Activated CD8-positive, alpha-beta memory T cell treated with anti-CD3 and anti-CD28 coated beads for 1 hour (primary cell): ENCODE results near the gene CYP2F1.
"Not testable (repeated sequence)": the region's sequence is repeated elsewhere in the genome, so short reads cannot be mapped to it uniquely, and the experiment has no call there.

Experiments
- DNase-seq, 2 donors: peaks; one replicate each; pipeline ENCODE4 v3.0.0-alpha.2; 2020; ENCODE audit warnings: low read depth in 1 of 2; ENCODE audit errors: extremely low read depth in 1 of 2

Gene CYP2F1, protein sequence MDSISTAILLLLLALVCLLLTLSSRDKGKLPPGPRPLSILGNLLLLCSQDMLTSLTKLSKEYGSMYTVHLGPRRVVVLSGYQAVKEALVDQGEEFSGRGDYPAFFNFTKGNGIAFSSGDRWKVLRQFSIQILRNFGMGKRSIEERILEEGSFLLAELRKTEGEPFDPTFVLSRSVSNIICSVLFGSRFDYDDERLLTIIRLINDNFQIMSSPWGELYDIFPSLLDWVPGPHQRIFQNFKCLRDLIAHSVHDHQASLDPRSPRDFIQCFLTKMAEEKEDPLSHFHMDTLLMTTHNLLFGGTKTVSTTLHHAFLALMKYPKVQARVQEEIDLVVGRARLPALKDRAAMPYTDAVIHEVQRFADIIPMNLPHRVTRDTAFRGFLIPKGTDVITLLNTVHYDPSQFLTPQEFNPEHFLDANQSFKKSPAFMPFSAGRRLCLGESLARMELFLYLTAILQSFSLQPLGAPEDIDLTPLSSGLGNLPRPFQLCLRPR

DNA sequence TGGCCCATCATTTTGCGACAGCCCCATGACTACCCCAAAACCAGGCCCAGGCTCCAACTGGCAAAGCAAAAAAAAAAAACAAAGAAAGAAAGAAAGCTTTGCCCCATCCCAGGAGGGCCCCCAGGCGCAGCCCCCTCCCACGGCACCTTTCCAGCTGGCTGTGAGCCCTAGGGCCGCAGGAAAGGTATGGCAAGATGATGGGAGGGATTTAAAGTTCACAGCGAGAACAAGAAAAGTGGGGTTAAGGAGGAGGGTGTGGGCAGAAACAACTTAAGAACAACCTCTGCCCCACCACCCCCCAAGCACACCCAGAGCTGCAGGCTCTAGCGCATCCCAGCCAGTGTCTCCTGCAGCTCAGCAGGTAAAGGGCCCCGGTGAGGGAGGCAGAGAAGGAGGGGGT lies at the start of gene CYP2F1:
TSS of gene CYP2F1 (plus strand) at position 301 of the 400 bp plus-strand sequence. CDS start 1,757 bp downstream, outside the sequence.
- DNase-seq, result no peak

DNA sequence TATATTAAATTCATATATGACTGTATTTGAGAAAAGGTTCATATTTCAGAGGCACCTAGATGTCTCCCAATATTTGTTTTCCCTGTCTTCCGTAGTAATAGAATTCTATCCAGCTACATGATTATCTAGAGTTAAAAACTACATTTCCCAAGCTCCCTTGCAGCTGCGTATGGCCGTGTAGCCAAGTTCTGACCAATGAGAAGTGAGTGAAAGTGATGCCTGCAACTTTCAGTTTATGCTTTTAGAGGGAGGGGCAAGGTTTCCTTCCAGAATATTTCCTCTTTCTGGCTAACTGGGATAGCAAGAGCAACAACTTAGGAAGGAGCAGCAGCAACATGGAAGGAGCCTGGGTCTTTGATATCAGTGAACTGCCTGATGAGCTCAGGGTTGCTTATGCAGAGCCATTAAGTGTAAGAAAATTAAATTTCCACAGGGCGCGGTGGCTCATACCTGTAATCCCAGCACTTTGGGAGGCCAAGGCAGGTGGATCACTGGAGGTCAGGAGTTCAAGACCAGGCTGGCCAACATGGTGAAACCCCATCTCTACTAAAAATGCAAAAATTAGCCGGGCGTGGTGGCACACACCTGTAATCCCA lies 49.2 kb upstream of the CYP2F1 start:
- no peak for DNase-seq

DNA sequence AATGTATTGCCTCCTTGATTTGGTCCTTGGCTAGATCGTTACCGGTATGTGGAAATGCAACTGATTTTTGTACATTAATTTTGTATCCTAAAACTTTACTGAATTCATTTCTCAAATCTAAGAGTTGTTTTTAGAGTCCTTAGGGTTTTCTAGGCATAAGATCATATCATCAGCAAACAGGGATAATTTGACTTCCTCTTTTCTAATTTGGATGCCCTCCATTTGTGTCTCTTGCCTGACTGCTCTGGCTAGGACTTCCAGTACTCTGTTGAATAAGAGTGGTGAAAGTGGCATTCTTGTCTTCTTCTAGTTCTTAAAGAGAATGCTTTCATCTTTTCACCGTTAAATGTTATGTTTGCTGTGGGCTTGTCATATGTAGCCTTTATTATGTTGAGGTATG lies 37.9 kb upstream of the CYP2F1 start:
- no peak for DNase-seq

DNA sequence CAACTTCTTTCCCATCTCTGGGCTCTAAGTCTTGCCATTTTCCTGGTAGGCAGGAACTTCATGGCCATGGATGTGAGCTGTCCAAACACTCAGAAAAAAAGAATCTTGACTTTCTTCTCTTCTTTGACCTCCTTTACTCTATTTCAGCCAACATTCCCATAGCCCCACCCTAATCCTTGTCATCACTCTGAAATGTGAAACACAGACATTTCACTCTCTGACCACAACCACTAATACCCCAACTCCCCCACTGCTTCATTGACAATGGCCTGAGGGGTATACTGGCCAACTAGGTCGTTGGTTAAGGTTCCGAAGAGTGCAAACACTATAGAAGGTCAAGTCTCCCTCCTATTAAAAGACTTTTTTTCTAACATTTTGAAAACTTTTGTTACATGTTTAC lies 30.7 kb upstream of the CYP2F1 start:
- DNase-seq, result no peak

DNA sequence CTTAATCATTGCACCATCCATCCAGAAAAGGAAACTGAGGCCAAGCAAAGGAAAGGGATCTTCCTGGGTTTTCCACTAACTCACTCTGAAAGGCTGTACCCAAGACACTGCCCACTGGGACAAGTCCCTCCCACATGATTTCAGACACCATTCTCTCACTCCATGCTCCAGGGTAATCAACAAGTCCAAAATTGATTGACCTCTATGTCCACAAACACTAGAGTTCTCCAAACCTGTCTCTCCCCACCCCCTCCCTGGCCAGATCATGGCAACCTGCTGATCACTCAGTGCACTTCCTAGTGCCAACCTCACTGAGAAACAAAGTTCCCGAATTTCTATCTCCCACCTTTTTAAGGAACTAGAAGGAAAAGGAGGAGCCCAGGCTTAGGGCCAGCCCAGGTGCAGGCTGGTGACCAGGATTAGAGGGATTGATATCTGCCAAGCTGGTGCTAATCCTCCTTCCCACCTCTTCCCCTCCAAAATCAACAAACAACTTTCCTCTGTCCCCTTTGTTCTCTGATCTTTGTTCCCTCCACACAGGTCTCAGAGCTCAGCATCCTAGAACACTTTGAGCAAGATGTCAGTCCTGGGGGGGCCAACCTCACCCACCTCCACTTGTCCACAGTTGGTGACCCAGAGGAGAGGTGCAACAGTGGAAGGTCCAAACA lies 28.4 kb upstream of the CYP2F1 start:
- no peak for DNase-seq

DNA sequence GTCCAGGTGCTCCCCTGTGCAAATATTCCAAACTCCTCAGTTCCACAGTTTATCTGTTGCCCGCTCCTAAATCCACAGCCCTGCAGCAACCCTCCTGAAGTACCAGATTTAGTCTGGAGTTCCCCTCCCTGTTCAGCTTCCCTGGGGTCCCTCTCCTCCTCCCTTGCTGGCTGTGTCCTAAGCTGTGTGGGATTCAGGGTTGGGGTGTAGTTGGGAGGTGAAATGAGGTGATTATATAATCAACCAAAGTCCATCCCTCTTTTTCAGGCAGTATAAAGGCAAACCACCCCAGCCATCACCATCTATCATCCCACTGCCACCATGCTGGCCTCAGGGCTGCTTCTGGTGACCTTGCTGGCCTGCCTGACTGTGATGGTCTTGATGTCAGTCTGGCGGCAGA lies 26.1 kb upstream of the CYP2F1 start, which contains the start of gene CYP2A13:
TSS of gene CYP2A13 (plus strand) at position 301 of the 400 bp plus-strand sequence. CDS start at position 322, 21 bp downstream.
- DNase-seq, result no peak

DNA sequence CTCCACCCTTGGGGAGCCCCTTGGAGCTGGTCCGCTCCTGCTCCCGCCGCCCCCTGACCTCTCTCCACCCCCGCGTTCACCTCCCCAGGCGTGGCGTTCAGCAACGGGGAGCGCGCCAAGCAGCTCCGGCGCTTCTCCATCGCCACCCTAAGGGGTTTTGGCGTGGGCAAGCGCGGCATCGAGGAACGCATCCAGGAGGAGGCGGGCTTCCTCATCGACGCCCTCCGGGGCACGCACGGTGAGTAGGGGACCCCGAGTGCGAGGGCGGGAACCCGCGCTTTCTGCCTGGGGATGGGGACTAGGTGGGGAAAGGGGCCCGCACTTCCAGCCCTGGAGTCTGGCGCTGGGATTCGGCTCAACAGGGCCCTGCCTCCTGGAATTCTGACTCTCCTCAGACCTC lies 24.3 kb upstream of the CYP2F1 start:
- no peak for DNase-seq

DNA sequence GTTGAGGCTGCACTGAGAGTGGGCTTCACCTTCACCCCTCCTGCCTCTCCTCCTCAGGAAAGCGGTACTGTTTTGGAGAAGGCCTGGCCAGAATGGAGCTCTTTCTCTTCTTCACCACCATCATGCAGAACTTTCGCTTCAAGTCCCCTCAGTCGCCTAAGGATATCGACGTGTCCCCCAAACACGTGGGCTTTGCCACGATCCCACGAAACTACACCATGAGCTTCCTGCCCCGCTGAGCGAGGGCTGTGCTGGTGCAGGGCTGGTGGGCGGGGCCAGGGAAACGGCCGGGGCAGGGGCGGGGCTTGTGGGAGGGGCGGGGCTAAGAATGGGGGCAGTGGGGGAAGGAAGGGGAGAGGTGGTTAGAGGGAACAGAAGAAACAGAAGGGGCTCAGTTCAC lies 18.5 kb upstream of the CYP2F1 start:
- no peak for DNase-seq

DNA sequence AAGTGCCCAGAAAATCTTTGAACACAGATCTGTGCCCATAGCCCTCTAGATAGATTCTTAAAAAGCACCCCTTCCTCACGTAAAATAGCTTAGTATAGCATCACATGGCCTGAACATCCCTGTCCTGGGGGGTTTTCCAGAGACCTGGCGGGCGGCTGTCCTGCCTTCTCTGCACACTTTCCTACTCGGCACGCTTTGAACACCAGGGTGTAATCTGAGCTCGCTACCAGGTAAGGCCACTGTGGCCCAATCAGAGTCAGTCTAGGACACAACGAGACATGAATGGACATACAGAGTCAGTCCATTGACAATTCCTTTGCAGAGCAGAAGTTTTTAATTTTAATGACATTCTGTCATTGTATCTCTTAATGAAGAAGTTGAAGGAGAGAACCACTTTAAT lies 17.9 kb upstream of the CYP2F1 start:
- no peak for DNase-seq

DNA sequence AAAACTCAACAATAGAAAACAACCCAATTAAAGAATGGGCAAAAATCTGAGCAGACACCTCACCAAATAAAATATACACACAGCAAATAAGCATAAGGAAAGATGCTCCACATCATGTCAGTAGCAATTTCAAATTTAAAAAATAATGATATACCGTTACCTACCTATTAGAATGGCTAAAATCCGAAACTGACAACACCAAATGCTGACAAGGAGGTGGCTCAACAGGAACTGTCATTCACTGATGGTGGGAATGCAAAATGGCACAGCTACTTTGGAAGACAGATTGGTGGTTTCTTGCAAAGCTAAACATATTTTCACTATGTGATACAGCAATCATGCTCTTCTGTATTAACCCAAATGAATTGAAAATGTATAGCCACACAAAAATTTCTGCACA lies 16.9 kb upstream of the CYP2F1 start:
- DNase-seq, result no peak

DNA sequence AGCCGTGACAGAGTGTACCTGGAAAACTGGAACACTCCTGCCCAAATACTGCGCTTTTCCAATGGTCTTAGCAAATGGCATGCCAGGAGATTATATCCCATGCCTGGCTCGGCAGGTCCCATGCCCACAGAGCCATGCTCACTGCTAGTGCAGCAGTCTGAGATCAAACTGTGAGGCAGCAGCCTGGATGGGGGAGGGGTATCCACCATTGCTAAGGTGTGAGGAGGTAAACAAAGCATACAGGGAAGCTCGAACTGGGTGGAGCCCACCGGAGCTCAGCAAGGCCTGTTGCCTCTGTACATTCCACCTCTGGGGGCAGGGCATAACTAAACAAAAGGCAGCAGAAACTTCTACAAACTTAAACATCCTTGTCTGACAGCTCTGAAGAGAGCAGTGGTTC lies 15.5 kb upstream of the CYP2F1 start:
- DNase-seq, result no peak

DNA sequence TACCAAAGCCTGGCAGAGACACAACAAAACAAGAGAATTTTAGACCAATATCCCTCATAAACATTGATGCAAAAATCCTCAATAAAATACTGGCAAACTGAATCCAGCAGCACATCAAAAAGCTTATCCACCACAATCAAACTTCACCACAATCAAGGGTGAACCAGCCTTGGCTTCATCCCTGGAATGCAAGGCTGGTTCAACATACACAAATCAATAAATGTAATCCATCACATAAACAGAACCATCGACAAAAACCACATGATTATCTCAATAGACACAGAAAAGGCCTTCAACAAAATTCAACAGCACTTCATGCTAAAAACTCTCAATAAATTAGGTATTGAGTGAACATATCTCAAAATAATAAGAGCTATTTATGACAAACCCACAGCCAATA lies 12.0 kb upstream of the CYP2F1 start:
- not testable (repeated sequence) for DNase-seq

DNA sequence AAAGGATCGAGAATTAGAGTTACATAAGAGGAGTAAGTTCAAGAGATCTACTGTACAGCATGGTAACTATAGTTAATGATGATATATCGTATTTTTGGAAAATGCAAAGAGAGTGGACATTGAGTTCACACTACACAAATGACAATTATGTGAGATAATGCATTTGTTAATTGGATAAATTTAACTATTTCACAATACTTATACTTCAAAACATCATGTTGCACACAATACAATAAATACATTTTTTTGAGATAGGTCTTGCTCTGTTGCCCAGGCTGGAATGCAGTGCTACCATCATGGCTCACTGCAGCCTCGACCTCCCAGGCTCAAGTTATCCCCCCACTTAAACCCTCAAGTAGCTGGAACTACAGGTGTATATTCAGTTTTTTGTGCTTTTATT lies 8.1 kb upstream of the CYP2F1 start:
- DNase-seq, result no peak

DNA sequence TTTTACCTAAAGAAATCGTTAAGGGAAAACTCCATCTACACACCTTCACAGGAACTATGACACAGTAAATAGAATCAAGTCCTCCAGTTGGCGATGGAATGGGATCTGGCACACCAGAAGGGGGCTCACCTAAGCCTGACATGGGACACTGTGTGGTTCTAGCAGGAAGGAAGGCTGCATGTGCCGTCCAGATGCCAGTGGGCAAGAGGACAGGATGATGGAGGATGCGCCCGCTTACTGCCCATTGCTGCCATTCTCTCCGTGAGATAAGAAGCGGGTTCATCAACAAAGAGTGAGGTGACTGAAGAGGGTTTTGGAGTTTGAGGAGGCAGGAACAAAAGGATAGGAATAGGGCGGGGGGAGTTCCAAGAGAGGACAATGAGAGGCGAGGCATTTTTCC lies 2.9 kb upstream of the CYP2F1 start:
- DNase-seq, result no peak

DNA sequence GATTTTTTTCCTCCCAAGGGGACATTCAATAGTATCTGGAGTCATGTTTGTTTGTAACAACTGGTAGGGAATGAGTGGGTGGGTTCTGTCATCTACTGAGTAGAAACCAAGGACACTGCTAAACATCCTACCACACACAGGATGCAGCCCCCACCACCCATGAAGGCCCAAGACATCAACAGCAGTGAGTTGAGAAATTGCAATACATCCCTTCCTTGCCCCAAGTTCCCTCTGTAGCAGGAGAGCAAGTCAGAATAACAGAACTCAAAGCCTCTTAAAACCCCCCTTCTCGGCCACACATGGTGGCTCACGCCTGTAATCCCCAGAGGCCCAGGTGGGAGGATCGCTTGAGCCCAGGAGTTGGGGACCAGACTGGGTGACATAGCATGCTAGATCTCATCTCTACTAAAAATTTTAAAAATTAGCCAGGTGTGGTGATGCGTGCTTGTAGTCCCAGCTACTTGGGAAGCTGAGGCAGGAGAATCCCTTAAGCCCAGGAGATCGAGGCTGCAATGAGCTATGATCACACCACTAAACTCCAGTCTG lies 2.4 kb upstream of the CYP2F1 start:
- no peak for DNase-seq

DNA sequence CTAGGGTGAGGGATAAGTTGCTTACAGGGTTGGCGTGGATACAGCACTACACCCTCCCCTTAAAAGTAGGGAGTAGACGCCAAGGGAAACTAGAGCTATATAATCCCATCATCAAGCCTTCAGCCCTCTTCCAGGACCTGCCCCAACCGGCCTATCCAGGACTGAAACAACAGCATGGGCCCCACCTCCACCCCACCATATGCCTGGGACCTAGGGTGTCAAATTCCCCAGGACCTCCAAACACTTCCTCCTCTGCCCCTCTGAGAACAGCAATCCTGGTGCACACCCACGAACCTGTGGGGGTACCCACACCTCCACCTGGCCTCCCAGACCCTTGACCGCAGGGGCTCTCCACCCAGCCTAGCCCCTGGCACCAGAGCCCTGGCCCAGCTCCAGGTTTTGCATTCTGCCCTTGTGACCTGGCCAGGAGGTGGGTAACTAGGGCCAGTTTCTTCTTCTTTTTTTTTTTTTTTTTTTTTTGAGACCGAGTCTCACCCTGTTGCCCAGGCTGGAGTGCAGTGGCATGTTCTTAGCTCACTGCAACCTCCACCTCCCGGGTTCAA lies 1.4 kb upstream of the CYP2F1 start:
- DNase-seq, result no peak

DNA sequence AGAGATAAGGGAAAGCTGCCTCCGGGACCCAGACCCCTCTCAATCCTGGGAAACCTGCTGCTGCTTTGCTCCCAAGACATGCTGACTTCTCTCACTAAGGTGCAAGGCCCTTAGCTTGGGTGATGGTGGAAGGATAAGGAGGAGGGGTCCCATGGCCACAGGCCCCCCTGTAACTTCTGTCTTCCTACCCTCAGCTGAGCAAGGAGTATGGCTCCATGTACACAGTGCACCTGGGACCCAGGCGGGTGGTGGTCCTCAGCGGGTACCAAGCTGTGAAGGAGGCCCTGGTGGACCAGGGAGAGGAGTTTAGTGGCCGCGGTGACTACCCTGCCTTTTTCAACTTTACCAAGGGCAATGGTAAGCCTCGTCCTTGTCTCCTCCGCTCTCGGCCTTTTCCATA lies 2.0 kb downstream of the CYP2F1 start:
- DNase-seq, result no peak

DNA sequence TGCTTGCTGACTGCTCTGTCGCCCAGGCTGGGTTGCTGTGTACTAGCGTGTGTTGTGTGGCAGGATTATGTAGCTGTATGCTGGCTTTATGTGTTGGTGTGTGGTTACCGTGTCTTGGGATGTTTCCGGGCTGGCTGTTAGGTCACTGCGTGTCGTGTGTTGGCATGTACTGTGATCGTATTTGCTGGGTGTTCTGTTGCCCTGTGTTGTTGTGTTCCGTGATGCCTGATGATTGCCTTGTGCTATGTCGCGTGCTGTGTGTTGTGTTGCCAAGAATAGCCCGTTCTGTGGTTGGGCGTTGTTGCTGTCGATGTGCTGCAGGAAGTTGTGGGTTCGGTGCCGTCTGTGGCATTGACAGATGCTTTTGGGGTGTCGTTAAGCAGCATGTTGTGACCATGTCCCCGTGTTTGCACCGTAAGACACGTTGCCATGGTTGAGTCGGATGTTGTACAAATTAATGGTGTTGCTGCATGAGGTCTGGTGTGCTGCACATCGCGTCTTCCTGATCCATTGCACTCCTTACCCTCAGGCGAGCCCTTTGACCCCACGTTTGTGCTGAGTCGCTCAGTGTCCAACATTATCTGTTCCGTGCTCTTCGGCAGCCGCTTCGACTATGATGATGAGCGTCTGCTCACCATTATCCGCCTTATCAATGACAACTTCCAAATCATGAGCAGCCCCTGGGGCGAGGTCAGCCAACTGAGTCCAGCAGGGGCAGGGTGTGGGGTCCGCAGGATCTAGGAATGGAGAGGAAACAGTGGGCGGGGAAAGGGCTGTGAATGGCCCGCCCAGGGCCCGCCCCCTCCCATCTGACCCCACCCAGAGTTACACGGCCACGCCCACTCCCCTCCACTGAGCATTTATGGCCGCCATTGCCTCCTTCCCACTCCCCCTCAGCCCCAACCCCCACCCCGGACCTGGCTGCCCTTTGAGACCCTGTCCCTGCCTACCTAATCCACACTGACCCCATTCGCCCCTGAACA lies 7.0 kb downstream of the CYP2F1 start:
- peak; percentile 47 to 56 for DNase-seq

DNA sequence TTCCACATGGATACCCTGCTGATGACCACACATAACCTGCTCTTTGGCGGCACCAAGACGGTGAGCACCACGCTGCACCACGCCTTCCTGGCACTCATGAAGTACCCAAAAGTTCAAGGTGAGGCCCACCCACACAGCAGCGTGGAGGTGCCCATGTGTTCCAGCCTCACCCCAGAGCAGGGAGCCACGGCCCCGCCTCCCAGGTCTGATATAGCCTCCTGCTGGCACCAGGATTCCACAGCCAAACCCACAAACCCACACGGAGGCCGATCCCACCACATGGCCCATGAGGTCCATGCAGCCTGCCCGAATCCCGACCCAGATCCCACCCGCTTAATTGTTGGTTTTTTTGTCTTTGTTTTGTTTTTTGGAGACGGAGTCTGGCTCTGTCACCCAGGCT lies 8.6 kb downstream of the CYP2F1 start:
- DNase-seq, result not testable (repeated sequence)

DNA sequence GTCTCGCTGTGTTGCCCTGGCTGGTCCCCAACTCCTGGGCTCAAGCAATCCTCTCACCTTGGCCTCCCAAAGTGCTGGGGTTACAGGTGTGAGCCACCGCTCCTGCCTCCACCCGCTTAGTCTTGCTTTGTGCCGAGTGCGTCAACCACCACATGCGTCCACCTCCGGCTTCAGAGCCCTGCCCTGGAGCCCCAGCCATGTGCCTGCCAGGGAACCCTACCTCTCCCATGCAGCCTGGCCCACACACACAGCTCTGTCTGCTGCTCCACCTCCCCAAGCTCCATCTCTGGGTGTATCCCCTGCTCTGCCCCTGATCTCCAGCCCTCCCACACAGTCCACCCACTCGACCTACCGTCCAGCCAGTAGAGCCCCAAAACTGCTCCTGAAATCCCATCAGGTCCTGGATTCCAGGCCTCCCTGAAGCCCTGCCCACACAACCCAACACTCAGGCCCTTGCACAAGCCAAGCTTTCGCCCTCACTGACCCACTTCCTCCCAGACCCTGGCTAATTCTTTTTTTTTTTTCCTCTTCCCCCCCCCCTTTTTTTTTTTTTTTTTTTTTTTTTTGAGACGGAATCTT lies 9.6 kb downstream of the CYP2F1 start:
- no peak for DNase-seq
